ENCODE data around the gene RHBG. TPM values are rescaled to one million over a fixed set of nuclear protein-coding genes. Genes with fewer than 3 reads are reported as not detected.

RHBG gene
- polyA plus RNA-seq, 3 donors, result 8.7 to 12.3 (median 10.7) TPM

DNA sequence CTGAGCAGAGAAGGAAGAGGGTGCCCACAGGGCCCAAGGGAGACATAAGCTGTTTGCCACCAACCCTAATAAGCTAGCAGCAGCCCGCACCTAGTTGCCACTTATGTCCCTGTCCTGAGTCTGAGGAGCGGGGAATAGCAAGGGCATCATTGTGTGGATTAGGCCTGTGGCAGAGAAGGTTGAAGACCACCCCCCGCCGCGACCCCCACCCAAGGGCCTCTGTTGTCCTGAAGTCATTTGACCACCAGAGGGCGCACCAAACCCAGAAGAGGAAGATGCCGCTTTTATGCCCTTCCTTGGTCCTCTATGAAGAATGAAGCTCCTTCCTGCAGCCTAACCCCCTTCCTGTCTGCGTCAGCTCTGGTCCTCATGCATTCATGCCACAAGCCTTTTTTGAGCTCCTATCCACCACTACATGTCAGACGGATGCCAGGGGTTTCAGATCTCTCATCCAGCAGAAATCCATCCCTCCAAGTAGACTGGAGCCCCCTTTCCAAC is 16.6 kb downstream of the RHBG start:
- peak in 2 of 3 donors; percentile 19 to 33 for DNase-seq (ENCODE audit: low read depth in 3 of 3, low spot score in 2 of 3)

DNA sequence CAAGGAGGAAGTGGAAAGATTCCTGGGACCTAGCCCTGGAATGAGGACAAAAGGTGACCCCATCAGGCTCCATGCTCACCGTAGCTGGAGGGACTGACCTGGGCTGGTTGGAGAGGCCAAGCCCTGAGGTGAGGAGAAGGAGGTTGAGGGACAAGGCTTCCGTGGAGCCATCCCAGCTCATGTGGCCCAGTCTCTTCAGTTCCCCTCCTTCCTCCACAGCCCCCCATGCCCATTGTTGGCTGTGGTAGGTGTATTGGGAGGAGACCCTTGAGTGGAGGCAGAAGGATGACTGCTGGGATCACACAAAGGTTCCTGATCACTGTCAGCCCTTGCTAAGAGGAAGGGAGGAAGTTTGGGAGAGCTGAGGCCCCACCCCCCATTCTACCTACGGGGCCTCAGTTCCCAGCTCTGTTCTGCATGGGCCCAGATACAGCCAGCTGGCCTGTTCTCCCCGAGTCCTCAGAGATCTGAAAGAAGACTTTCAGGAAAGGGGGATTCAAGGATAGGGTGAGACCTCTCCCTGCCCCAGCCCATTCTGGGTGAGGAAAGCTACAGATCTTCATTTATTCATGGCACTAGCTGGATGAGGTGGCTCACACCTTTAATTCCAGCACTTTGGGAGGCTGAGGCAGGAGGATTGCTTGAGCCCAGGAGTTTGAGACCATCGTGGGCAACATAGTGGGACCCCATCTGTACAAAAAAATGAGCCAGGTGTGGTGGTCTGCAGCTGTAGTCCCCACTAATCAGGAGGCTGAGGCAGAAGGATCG is 17.3 kb downstream of the RHBG start:
- DNase-seq (ENCODE audit: low read depth in 3 of 3, low spot score in 2 of 3), result no peak

DNA sequence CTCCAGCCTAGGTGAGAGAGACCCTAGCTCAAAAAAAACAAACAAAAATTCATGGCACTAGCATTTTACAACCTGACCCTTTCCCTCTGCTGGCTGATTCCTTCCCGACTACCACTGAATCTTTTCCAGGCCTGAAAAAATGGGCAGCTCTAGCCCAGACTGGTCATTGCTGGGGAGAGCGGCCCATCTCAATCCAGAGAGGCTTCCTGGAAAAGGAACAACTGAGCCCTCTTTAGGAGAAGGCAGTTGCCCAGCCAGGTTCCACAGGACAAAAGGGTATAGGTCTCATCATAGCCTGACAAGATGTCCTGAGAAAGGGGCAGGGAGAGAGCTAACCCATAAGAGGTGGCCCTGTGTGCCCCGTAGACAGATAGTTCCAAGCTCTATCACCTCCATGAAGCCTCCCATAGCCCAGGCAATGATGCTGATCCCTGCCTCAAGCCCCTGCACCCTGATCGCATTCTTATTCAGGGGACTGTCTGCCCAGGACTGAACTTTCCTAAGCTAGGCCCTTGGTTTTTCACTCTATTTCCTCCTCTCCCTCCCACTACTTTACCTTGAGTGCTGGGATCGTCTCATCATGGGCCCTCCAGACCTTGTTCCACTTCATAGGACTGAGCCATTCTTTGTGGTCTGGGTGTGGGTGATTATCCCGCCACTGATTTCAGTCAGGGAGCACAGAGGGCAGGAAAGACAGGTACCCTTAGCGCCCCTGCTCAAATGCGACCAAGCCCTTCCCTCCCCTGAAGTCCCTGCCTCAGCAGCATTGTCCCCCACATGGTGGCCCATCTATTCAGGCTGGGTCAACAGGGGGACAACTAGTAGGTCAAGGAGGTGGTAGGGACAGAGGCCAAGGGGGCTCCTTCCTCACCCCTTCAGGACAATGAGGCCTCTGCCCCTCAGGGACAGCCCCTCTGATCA is 18.2 kb downstream of the RHBG start:
- no peak for DNase-seq (ENCODE audit: low read depth in 3 of 3, low spot score in 2 of 3)

DNA sequence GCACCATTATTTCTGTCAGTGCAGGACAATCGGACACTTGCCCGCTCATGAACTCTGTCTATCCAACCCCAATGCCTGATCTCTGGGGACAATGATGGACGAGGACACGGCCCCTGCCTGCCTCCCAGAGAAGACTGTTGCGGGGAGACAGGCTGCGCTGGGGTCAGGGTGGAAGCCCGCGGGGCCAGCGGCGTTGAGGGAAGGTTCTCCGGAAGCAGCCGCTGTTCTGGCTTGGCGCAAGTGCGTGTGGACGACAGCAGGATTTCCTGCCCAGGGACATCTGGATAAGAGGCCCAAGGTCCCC is 18.8 kb downstream of the RHBG start:
- no peak for DNase-seq (ENCODE audit: low read depth in 3 of 3, low spot score in 2 of 3)

DNA sequence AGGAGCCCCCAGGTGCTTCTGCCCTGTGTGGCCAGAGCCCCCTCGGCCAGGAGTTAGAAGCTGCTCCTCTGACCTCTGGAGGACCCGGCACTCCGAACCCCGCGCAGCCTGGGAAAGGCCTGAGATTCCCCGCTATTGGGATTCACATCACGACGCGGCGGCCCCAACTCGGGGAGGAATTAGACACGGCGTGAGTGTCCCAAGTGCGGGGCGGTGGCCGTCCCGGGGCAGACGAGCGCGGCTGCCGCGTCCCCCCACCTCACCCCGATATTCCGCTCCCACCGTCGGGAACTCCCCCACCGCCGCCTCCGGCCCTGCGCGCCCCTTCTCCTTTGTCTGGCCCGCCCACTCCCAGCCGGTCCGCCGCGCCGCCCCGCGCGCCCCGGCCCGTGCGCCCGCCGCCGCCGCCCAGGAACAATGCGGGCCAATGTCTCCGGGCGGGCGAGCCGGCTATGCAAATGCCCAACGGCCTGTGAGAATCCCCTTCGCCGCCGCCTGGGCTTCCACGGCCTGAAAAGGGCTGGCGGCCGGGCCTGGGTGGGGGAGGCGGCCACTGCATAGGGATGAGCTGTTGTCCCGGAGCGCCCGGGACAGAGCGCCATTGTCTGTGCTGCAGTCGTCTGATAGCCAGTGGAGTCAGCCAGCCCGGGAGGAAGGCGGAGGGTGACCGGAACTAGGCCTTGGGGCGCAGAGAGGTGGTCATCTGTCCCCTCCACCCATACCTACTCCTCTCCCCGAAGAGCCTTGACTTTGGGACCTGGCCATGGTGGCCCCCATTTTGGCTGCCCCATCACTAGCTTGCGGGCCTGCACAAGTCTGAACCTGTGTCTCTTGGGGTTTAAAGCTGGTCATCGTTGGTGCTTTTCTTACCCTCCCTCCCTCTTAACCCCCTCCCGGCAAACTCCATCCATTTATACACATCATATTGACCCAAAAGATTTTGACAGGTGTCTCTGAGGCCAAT is 19.4 kb downstream of the RHBG start:
- DNase-seq (ENCODE audit: low read depth in 3 of 3, low spot score in 2 of 3), result no peak

DNA sequence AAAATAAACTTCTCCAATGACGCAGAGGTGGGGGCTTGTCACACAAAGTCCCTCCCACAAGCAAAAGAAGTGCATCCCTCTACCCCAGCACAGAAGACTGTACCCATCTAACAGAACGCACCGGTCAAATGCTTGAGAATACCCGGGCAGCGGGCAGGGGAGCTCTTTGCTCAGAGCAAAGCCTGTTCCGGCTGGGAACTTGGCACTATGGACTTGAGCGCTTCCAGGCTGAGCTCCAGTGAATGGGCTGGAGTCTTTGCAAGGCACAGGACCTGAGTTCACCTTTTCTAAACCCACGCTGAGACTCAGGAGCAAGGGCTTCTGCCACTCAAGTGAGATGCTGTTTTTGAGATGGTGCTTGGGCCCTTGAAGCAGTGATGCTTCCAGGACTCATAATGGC is 20.3 kb downstream of the RHBG start:
- no peak for DNase-seq (ENCODE audit: low read depth in 3 of 3, low spot score in 2 of 3)

DNA sequence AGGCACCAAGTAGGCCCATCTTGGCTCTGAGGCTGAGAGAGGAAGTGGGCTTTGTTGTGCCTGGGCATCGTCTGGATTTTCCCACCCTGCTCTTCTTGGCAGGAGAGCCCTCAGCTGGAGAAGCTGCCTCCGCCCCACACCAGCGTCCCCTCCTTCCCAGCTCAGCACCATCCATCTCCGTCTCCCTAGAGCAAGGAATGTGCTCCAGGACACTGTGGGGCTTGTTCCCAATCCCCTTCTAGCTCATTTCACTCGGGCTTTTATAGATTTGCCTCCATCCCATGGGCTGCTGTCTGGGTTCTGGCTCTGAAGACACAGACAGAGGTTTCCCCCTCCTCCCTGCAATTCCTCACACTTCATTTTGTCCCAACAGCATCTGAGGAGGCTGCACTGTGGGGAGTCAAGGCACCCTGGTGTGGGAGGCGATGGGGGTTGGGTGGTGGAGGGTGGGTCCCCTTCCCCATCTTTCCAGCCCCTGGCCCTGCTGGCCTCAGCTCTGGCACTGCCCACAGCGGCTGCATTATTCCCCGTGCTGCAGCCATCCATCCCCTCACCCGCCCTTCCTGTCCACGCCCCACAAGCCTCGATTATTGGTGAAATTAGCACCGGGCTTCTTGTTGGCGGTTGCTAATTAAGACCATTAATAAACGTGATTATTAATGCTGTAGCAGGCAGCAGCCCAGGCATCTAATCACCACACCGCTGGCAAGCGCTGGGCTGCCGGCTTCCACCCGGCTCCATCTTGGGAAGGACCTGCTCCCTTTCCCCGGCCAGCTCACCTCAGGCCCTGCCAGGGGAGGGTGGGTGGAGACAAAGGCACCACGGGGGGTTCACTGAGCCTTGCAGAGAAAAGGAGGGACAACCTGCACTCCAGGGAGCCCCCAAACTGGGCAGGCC is 21.7 kb downstream of the RHBG start:
- no peak for DNase-seq (ENCODE audit: low read depth in 3 of 3, low spot score in 2 of 3)

DNA sequence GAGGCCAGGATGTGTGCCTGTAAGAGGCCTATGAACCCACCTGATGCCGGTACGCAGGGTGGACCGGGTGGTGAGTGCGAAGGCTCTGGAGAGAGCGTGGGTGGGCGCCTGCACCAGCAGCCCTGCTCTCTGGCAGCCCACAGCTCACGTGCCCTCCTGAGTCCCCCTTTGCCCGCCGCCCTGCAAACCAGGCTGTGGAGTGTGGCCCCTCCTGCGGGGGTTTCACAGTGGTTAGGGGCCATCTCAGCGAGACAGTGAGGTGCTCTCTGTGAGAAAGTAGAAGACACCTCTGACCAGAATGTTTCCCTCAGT is 22.3 kb downstream of the RHBG start:
- no peak for DNase-seq (ENCODE audit: low read depth in 3 of 3, low spot score in 2 of 3)

DNA sequence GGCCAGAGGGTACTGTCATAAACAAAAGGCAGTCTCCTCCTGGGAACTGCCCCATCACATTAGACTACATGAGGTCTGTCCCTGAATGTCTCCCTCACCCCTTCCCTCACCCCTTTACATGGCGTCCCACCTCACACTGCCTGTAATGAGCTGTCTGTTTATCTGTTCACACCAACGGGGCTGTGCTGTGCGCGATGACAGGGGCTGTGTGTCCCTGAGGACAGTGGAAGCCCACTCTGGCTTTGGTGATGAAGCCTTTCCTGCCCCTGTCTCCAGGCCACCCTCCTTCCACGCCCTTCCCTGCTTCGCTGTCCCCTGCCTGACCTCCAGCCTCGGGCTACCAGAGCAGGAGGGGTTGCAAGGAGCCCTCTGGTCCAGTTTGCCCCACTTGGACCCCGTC is 22.7 kb downstream of the RHBG start:
- no peak for DNase-seq (ENCODE audit: low read depth in 3 of 3, low spot score in 2 of 3)

DNA sequence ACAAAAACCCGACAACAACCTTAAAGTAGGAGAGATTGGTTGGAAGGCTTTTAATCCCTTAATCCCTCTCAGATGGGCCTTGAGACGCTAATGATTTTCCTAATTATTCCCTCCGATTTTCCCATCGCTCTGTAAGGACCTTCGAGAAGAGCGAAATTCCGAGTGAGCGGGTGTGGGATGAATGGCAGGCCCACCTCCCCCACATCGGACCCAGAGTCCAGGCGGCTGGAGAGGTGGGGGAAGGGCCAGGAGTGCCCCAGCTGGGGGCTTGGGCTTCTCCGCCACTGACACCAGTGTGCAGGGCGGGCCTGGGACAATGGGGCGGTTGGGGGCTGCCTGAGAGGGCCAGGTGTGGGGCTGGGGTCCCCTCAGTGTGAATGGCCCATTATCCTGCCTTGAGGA is 23.4 kb downstream of the RHBG start:
- DNase-seq (ENCODE audit: low read depth in 3 of 3, low spot score in 2 of 3), result no peak

DNA sequence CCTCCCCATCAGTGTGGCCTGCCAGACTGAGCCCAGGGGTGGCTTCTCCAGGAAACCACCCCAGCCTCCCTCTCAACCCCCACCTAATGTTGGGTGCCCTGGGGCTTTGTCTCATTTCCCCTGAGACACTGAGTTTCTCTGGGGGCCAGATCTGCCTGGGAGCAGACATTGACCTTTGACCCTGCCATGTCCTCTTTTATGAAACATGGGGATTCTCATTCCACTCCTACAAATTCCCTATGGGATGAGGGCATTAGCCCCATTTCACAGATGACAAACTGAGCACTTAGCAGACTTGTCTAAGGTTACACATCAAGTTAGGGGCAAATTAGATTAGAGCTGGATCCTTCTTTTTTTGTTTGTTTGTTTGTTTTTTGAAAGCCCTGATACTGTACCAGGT is 24.1 kb downstream of the RHBG start:
- no peak for DNase-seq (ENCODE audit: low read depth in 3 of 3, low spot score in 2 of 3)

DNA sequence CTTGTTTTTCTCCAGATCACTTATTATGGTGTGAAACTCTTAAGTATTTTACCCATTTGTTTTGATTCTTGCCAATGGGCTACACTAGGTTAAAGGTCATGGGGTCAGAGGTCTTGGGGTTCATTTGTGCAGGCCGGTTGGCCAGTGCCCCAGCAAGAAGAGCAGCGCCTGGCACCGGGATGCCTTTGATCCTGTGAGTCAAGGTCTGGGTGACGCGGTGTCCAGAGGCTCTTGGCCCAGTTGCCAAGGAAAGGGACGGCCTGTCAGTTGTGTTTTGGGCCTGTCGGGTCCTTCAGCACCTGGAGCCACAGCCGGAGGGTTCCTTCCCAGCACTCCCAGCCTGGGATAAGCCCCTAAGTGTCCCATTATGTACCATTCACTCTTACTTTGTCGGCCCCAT is 25.1 kb downstream of the RHBG start:
- no peak for DNase-seq (ENCODE audit: low read depth in 3 of 3, low spot score in 2 of 3)

DNA sequence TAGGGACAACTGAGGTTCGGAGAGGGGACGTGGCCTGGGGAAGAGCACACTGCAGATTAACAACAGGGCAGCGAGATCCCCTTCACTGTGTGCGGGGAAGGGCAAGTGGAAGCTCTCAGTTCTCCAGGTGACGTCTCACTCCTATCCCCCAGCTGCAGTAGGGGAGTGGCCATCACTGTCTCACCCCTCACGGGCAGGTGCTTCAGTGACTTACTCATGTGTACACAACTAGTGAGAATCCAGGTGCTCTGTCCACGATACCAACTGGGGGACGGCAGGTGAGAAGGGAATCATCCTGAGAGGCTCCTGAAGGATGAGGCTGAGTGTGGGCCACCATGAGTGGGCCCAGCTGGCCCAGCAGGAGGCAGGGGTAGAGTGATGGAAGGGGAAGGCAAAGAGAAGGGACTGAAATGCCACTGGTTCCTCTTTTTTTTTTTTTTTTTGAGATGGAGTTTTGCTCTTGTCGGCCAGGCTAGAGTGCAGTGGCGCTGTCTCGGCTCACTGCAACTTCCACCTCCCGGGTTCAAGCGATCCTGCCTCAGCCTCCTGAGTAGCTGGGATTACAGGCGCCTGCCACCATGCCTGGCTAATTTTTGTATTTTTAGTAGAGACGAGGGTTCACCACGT is 25.9 kb downstream of the RHBG start:
- DNase-seq (ENCODE audit: low read depth in 3 of 3, low spot score in 2 of 3), result no peak

DNA sequence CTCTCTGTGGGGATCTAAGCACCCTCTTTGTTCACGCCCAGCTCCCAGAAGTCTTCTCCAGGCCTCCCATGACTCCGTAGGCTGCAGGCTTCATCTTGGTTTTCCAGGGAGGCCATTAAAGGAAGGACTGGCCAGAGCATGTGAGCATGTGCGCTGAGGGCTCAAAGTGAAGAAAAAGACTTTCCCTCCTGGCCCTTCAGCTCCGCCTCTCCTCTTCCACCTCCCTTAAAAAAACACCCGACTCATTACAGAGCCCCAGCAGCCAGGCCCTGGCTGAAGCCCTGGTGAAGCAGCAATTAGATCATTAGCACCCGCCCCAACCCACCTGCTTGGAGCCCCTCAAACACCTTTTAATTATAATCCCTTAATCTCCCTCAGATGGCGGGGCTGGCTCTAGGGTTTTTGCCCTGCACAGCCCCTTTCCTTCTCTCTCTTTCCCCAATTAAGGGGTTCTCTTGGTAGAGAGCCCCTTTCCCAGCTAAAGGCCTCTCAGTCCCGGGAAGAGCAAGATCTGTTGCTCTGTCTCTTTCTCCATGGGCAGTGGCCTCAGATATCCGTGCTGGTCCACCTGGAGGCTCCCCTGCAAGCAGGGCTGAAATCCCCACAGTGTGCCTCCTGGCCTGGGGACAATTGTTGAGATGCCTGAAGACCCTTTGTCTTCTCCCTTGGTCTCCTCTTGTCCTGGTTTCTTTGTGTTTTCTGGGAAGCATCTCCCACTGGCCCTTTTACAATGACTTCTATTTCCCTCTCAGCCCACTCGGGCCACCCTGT is 30.5 kb downstream of the RHBG start:
- no peak for DNase-seq (ENCODE audit: low read depth in 3 of 3, low spot score in 2 of 3)

DNA sequence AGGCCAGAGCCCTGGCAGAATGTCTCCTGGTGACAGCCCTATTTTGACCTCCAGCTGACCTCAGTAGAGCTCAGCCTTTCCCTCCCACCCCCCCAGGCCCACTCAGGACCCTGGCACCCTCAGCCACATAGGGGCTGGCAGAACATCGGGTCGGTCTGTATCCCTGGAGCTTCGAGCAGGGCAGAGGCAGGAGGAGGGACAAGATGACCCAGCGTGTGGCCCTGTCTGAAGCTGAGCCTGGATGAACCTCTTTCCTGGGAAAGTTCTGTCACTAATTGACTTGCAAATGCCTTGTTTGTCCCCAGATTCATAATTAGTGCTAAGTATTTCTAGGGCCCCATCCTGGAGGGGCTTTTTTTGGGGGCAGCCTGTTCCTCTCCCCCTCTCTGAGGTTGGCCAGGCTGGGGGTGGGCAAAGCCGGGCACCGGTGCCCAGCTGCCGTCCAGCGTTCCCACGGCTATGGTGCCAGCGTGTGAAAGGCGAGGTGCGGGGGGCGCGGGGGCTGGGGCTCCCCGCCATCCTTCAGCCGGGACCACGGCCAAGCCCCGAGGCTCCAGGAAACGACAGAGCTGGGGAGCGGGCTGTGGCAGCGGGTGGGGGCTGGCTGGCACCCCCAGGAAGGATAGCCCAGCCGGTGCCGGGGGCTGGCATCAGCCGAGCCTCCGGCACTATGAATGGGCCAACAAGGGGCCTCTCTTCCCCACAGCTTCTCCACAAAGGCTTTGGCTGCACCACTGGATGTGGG is 31.4 kb downstream of the RHBG start:
- DNase-seq (ENCODE audit: low read depth in 3 of 3, low spot score in 2 of 3), result no peak

DNA sequence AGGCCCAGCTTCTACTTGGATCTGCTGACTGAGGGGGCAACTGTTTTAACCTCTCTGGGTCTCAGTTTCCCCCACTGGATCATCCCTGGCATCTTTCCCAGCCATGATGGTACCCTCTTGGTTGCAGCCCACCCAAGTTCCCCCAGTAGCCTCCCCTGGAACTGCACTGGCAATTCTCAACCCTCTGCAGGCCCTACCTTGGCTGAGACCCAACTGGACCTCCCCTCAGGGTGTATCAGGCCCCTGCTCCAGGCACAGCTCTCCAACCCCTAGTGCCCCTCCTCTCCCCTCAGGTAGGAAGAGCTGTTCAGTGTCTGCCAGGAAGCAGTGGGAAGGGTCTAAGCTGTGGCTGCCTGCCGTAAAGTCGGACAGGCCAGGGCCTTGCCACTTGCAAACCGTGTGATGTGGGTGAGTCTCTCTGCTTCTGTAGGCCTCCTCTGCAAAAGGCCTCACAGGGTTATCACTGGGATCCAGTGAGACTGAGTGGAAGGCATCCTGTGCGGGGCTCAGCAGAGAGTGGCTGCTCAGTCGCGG is 32.1 kb downstream of the RHBG start:
- no peak for DNase-seq (ENCODE audit: low read depth in 3 of 3, low spot score in 2 of 3)

DNA sequence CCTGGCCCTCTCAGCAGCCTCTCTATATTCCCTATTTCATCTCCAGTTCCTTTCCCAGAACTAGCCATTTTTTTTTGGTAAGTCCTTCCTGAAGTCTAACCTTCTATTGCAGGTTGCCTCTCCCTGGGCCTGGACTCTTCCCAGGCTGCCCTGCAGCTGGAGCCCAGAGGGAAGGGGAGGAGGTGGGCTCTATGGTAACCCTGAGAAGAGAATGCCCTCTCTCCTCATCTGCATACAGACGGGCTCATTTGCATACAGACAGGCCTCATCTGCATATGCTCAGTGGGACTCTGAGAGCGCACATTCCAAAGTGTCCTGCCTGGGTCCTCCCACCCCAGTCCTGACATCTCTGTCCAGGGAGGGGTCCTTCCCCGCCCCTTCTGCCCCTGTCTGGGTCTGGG is 32.7 kb downstream of the RHBG start:
- no peak for DNase-seq (ENCODE audit: low read depth in 3 of 3, low spot score in 2 of 3)
